Neural crest cell (in vitro differentiated cells): ENCODE data around the gene GPR37. TPM values are rescaled to one million over a fixed set of nuclear protein-coding genes. Genes with fewer than 3 reads are reported as not detected.
A peak's percentile ranks its signal among the peaks of the same experiment; 100 is the strongest.

Experiments
- DNase-seq: peaks from one replicate; pipeline ENCODE4 v3.0.0; 2021; ENCODE audit warnings: low read depth, mixed read lengths, low spot score
- H3K27ac Mint-ChIP-seq: one replicate; pipeline ENCODE4 v1.8.0; 2021; ENCODE audit warnings: mild to moderate bottlenecking, mixed read lengths; ENCODE audit not compliant: unreplicated experiment
- H3K27me3 Mint-ChIP-seq: 2 replicates; pipeline ENCODE4 v1.8.0; 2021; ENCODE audit warnings: low read depth, mild to moderate bottlenecking, mixed read lengths
- H3K36me3 Mint-ChIP-seq: 2 replicates; pipeline ENCODE4 v1.8.0; 2021; ENCODE audit warnings: low read depth, mild to moderate bottlenecking, mixed read lengths
- H3K4me1 Mint-ChIP-seq: 2 replicates; pipeline ENCODE4 v1.8.0; 2021; ENCODE audit warnings: mixed read lengths
- H3K4me3 Mint-ChIP-seq: one replicate; pipeline ENCODE4 v1.8.0; 2021; ENCODE audit warnings: mild to moderate bottlenecking, mixed read lengths
- H3K9me3 Mint-ChIP-seq: 2 replicates; pipeline ENCODE4 v1.8.0; 2021; ENCODE audit warnings: mixed read lengths
- CTCF ChIP-seq: fragments of 200-600 bp; sonication (generic); conservative IDR thresholded peaks from 2 replicates; pipeline ENCODE4 v1.5.0; 2021; ENCODE audit warnings: antibody characterized with exemption, mild to moderate bottlenecking
- total RNA-seq: library from RNA; stranded (reverse); gene quantifications from 2 replicates; pipeline ENCODE4 v1.2.1, GENCODE V29; 2021

GPR37 gene
- total RNA-seq, 1 donor from 2014 or later, result 4.9 TPM

- TF ChIP-seq CTCF, result no peak
- peaks cover 27% of the 10 kb centered on the region for H3K4me1 Mint-ChIP-seq
- peaks cover 35% of the 10 kb centered on the region for H3K27me3 Mint-ChIP-seq
- H3K27ac Mint-ChIP-seq, result no peak overlapping the region
- peaks cover 6% of the 10 kb centered on the region for H3K9me3 Mint-ChIP-seq
- no peak for DNase-seq
- peak overlapping the region; percentile 95 for H3K4me3 Mint-ChIP-seq
- peaks cover 14% of the 10 kb centered on the region for H3K36me3 Mint-ChIP-seq
These were observed 1.3 kb downstream of the GPR37 start for GRCh38 chr7:124764051-124764846.

GRCh38 chr7:124762611-124763143 is 2.9 kb downstream of the GPR37 start:
- H3K27ac Mint-ChIP-seq, result no peak overlapping the region
- H3K4me3 Mint-ChIP-seq, result peak overlapping the region; percentile 95
- peaks cover 14% of the 10 kb centered on the region for H3K36me3 Mint-ChIP-seq
- peaks cover 6% of the 10 kb centered on the region for H3K9me3 Mint-ChIP-seq
- H3K27me3 Mint-ChIP-seq, result peaks cover 35% of the 10 kb centered on the region
- no peak for DNase-seq
- peaks cover 33% of the 10 kb centered on the region for H3K4me1 Mint-ChIP-seq
- no peak for TF ChIP-seq CTCF

- Mint-ChIP-seq H3K27me3 (peaks cover 30% of the 10 kb centered on the region), H3K9me3 (peaks cover 6% of the 10 kb centered on the region), H3K4me3 (peak overlapping the region; percentile 67), H3K27ac (no peak overlapping the region), H3K36me3 (peaks cover 14% of the 10 kb centered on the region), H3K4me1 (peaks cover 37% of the 10 kb centered on the region)
- DNase-seq, result no peak
- no peak for TF ChIP-seq CTCF
These were observed 4.4 kb downstream of the GPR37 start for GRCh38 chr7:124761164-124761715.

- DNase-seq, result no peak
- Mint-ChIP-seq H3K4me1 (peaks cover 51% of the 10 kb centered on the region), H3K9me3 (peaks cover 6% of the 10 kb centered on the region), H3K27me3 (peaks cover 7% of the 10 kb centered on the region), H3K36me3 (peaks cover 12% of the 10 kb centered on the region), H3K4me3 (peak overlapping the region; percentile 10), H3K27ac (no peak overlapping the region)
- no peak for TF ChIP-seq CTCF
These were observed 7.3 kb downstream of the GPR37 start for GRCh38 chr7:124758327-124758726.

- H3K4me3 Mint-ChIP-seq, result peak overlapping the region; percentile 48
- no peaks in the 10 kb centered on the region for H3K27me3 Mint-ChIP-seq
These were observed 10.9 kb downstream of the GPR37 start for GRCh38 chr7:124754576-124755268.

More at GRCh38 chr7:124754576-124755268, 10.9 kb downstream of the GPR37 start:
- TF ChIP-seq CTCF, result no peak
- H3K27ac Mint-ChIP-seq, result peak overlapping the region; percentile 73
- peaks cover 57% of the 10 kb centered on the region for H3K4me1 Mint-ChIP-seq
- H3K36me3 Mint-ChIP-seq, result peaks cover 3% of the 10 kb centered on the region
- peaks cover 3% of the 10 kb centered on the region for H3K9me3 Mint-ChIP-seq
- DNase-seq, result no peak
